Measurements from ENCODE around the gene THEMIS2. TPM values are rescaled to one million over a fixed set of nuclear protein-coding genes. Genes with fewer than 3 reads are reported as not detected.

Gene THEMIS2
- total and polyA plus RNA-seq, 2 of the 8 experiments (the other 6 are each of a cell fraction or from before 2014, with no cell fraction given) = 12.4 to 28.0 TPM

GRCh38 chr1:27863538-27863915 lies 8.8 kb upstream of the THEMIS2 start:
- Histone ChIP-seq H2BK5ac (ENCODE audit: low read depth, low read length) (no peak overlapping the region), H3K4me3 (ENCODE audit: extremely low read depth in 1 of 4, insufficient read depth in 2 of 4, low read depth in 3 of 4, low read length in 4 of 4) (no peak overlapping the region), H4K20me1 (replicated peaks in 1 of 2; ENCODE audit: control insufficient read depth in 1 of 2, insufficient read depth in 2 of 2, low read length in 2 of 2) (no peaks in the 10 kb centered on the region), H3K14ac (ENCODE audit: insufficient read length) (no peak overlapping the region), H3K27ac (ENCODE audit: low read depth, low read length) (no peak overlapping the region), H3K4me1 (replicated peaks in 1 of 4; ENCODE audit: control insufficient read depth in 3 of 4, insufficient read depth in 4 of 4, low read length in 3 of 4) (no peaks in the 10 kb centered on the region; a peak in 2 of 7 replicates), H3K79me2 (ENCODE audit: control insufficient read depth in 1 of 2, insufficient read depth in 2 of 2, low read length in 2 of 2) (no peaks in the 10 kb centered on the region), H4K91ac (replicated peaks; ENCODE audit: insufficient read length, low read length) (no peak overlapping the region), H2AK5ac (ENCODE audit: low read depth, low read length) (no peak overlapping the region), H4K5ac (ENCODE audit: insufficient read length, low read depth, low read length) (no peak overlapping the region), H2BK20ac (ENCODE audit: low read length) (no peak overlapping the region), H3K36me3 (ENCODE audit: control insufficient read depth in 2 of 4, insufficient read depth in 4 of 4, low read length in 3 of 4) (no peaks in the 10 kb centered on the region), H2BK15ac (ENCODE audit: low read length) (no peak overlapping the region), H3K27me3 (replicated peaks in 1 of 4; ENCODE audit: control insufficient read depth in 3 of 4, extremely low read depth in 1 of 4, insufficient read depth in 3 of 4, low read length in 3 of 4) (no peaks in the 10 kb centered on the region), H3K23me2 (ENCODE audit: low read depth, low read length) (no peaks in the 10 kb centered on the region), H3K4me2 (ENCODE audit: insufficient read depth in 1 of 2, low read depth in 2 of 2, low read length in 2 of 2) (no peak overlapping the region), H3K18ac (ENCODE audit: extremely low read depth, low read length) (no peak overlapping the region), H2BK12ac (ENCODE audit: low read depth, low read length) (no peak overlapping the region), H3K56ac (replicated peaks; ENCODE audit: insufficient read length, low read depth, low read length) (no peak overlapping the region), H3K4ac (replicated peaks; ENCODE audit: insufficient read length, low read depth, low read length) (no peak overlapping the region), H3K23ac (ENCODE audit: insufficient read length) (no peak overlapping the region), H2AFZ (ENCODE audit: low read length) (no peak overlapping the region), H2BK120ac (replicated peaks; ENCODE audit: low read depth, low read length) (no peak overlapping the region), H4K8ac (ENCODE audit: extremely low read depth, insufficient read depth, low read length) (no peak overlapping the region), H3K9ac (replicated peaks in 1 of 4; ENCODE audit: extremely low read depth in 1 of 4, low read depth in 3 of 4, low read length in 3 of 4) (no peak overlapping the region), H3K9me3 (ENCODE audit: insufficient read depth in 2 of 2, low read depth in 1 of 2, low read length in 1 of 2) (no peaks in the 10 kb centered on the region), H3K79me1 (ENCODE audit: low read depth, low read length) (no peaks in the 10 kb centered on the region)
- DNase-seq (ENCODE audit: low read depth in 1 of 2, low spot score in 2 of 2) (no peak), FAIRE-seq (no peak)
- CTCF ChIA-PET (ENCODE audit: partially characterized antibody) = no interaction called here
- POLR2A ChIA-PET (ENCODE audit: partially characterized antibody) = interaction anchor here (0.7 to 1.3 kb wide), 4 partner anchors 9 to 138 kb away, joined by 3 to 4 read pairs (median 3); partner anchors contain the start of gene SMPDL3B
- WGBS, 2 experiments (ENCODE audit: extremely low coverage in 1 of 2, insufficient coverage in 1 of 2, insufficient read length in 1 of 2, insufficient replicate concordance in 2 of 2, low coverage in 1 of 2, low lambda C conversion rate in 2 of 2, missing lambda C conversion rate in 1 of 2) = 100% methylated on average over 1 of the region's 1 CpG; no CpG with 5 or more reads in 1 of the 2 experiments
- TF ChIP-seq EGR1 (IDR thresholded peaks at IDR 0.05; ENCODE audit: borderline replicate concordance, low read depth, low read length) = no peak
- no peak for TF ChIP-seq SIX5 (IDR thresholded peaks at IDR 0.05; ENCODE audit: low read depth, low read length)
- TF ChIP-seq ATF2 (IDR thresholded peaks at IDR 0.05; ENCODE audit: low read length) = no peak
- no peak for TF ChIP-seq KDM4A (IDR thresholded peaks at IDR 0.05; ENCODE audit: low read depth, low read length, severe bottlenecking)
- TF ChIP-seq CBX5 (IDR thresholded peaks at IDR 0.05; ENCODE audit: low read depth, low read length) = no peak
- no peak for TF ChIP-seq BACH1 (IDR thresholded peaks at IDR 0.05; ENCODE audit: low read length)
- TF ChIP-seq EP300 (IDR thresholded peaks at IDR 0.05; ENCODE audit: borderline replicate concordance in 1 of 2, low read depth in 2 of 2, low read length in 2 of 2) = no peak
- no peak for TF ChIP-seq TAF1 (IDR thresholded peaks at IDR 0.05; ENCODE audit: low read depth, low read length)
- no peak for TF ChIP-seq CTBP2 (IDR thresholded peaks at IDR 0.05; ENCODE audit: borderline replicate concordance, insufficient read depth, insufficient read length, low read length)
